ENCODE measurements around the gene FAM117A. TPM values are rescaled to one million over a fixed set of nuclear protein-coding genes. Genes with fewer than 3 reads are reported as not detected.
A peak's percentile ranks its signal among the peaks of the same experiment; 100 is the strongest.

The FAM117A gene
- total and polyA plus RNA-seq, 3 donors from 2014 or later, result 30.2 to 67.3 (median 38.1) TPM

DNA sequence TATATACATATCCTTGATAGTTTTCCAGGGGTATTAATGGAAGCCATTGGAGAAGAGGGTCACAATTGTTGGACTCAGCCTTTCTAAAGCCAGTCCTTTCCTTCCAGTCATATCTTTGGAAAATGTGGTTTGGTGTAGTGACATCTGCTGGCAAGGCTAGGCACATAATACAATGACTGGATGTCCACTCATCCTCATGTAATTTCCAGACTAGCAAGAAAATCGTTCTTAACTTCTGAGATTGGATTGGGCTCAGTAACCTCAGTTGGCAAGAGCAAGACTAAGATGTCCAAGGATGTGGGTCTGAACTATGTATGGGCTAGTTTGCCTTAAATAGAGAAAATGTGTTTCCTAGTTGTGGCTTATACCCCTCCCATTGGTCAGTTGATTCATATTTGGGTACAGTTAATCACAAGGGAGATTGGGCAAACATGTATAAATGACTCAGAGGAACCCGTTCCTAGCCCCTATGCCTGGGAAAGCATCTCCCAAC lies 15.9 kb upstream of the FAM117A start:
- H3K27me3 ChIP-seq, result no peaks in the 10 kb centered on the region
- no peaks in the 10 kb centered on the region for H3K36me3 ChIP-seq (ENCODE audit: low read depth, missing control alignments)
- H3K9me3 ChIP-seq, result no peaks in the 10 kb centered on the region
- 30 to 34% methylated on average over 2 of the region's 2 CpGs for WGBS, 2 donors
- no peak for TF ChIP-seq POLR2A (IDR thresholded peaks at IDR 0.05)
- TF ChIP-seq, protein P1, sequence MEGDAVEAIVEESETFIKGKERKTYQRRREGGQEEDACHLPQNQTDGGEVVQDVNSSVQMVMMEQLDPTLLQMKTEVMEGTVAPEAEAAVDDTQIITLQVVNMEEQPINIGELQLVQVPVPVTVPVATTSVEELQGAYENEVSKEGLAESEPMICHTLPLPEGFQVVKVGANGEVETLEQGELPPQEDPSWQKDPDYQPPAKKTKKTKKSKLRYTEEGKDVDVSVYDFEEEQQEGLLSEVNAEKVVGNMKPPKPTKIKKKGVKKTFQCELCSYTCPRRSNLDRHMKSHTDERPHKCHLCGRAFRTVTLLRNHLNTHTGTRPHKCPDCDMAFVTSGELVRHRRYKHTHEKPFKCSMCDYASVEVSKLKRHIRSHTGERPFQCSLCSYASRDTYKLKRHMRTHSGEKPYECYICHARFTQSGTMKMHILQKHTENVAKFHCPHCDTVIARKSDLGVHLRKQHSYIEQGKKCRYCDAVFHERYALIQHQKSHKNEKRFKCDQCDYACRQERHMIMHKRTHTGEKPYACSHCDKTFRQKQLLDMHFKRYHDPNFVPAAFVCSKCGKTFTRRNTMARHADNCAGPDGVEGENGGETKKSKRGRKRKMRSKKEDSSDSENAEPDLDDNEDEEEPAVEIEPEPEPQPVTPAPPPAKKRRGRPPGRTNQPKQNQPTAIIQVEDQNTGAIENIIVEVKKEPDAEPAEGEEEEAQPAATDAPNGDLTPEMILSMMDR (IDR thresholded peaks at IDR 0.05), result peak in 2 of 3 experiments; percentile 39 to 49
- H3K4me1 ChIP-seq, result peaks cover 16% of the 10 kb centered on the region
- no peak overlapping the region for H3K4me3 ChIP-seq
- DNase-seq, result peak; percentile 53
- intact Hi-C loops (cut with DNase I; ENCODE audit: low total_unique reads), result loop anchor here (5.0 to 10.0 kb wide), 2 partner anchors 72 to 205 kb away; partner anchors contain the start of genes NXPH3 and SLC35B1
- no peak overlapping the region for H3K27ac ChIP-seq

GRCh38 chr17:49779156-49779738 lies 15.3 kb upstream of the FAM117A start:
- no peak for TF ChIP-seq POLR2A (IDR thresholded peaks at IDR 0.05)
- no peak for DNase-seq
- 90 to 100% methylated on average over 2 of the region's 2 CpGs for WGBS, 2 donors
- no peak overlapping the region for H3K27ac ChIP-seq
- no peaks in the 10 kb centered on the region for H3K9me3 ChIP-seq
- H3K27me3 ChIP-seq, result no peaks in the 10 kb centered on the region
- H3K4me1 ChIP-seq, result peaks cover 16% of the 10 kb centered on the region
- H3K4me3 ChIP-seq, result no peak overlapping the region
- intact Hi-C loops (cut with DNase I; ENCODE audit: low total_unique reads), result loop anchor here (5.0 to 10.0 kb wide), 2 partner anchors 72 to 204 kb away; partner anchors contain the start of genes NXPH3 and SLC35B1
- H3K36me3 ChIP-seq (ENCODE audit: low read depth, missing control alignments), result no peaks in the 10 kb centered on the region

DNA sequence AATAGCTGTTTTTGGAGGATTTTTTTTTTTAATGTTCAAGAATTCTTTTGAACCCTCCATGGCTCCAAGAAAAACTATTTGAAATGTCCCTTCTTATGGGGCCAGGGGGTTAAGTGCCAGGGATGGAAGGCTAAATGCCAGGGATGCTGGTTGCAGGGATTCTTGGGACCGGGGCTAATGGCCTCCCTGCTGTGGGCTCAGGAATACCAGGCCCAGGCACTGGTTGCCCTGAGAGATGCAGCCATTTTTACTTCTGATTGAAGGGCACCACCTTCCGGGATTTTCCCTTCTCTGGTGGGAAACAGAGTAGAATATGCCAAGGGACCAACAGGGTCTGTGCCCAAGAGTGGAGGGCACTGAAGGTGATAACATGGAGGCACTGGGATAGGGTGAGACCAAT lies 13.6 kb upstream of the FAM117A start:
- H3K9me3 ChIP-seq, result no peaks in the 10 kb centered on the region
- WGBS, 2 donors, result 79 to 95% methylated on average over 2 of the region's 2 CpGs
- H3K36me3 ChIP-seq (ENCODE audit: low read depth, missing control alignments), result no peaks in the 10 kb centered on the region
- no peak for DNase-seq
- no peak overlapping the region for H3K27ac ChIP-seq
- H3K4me1 ChIP-seq, result peaks cover 16% of the 10 kb centered on the region
- no peaks in the 10 kb centered on the region for H3K27me3 ChIP-seq
- TF ChIP-seq, protein P1 (IDR thresholded peaks at IDR 0.05), result no peak
- TF ChIP-seq POLR2A (IDR thresholded peaks at IDR 0.05), result no peak
- H3K4me3 ChIP-seq, result no peak overlapping the region
- intact Hi-C loops (cut with DNase I; ENCODE audit: low total_unique reads), result loop anchor here (5.0 to 10.0 kb wide), 2 partner anchors 70 to 203 kb away; partner anchors contain the start of genes NXPH3 and SLC35B1

DNA sequence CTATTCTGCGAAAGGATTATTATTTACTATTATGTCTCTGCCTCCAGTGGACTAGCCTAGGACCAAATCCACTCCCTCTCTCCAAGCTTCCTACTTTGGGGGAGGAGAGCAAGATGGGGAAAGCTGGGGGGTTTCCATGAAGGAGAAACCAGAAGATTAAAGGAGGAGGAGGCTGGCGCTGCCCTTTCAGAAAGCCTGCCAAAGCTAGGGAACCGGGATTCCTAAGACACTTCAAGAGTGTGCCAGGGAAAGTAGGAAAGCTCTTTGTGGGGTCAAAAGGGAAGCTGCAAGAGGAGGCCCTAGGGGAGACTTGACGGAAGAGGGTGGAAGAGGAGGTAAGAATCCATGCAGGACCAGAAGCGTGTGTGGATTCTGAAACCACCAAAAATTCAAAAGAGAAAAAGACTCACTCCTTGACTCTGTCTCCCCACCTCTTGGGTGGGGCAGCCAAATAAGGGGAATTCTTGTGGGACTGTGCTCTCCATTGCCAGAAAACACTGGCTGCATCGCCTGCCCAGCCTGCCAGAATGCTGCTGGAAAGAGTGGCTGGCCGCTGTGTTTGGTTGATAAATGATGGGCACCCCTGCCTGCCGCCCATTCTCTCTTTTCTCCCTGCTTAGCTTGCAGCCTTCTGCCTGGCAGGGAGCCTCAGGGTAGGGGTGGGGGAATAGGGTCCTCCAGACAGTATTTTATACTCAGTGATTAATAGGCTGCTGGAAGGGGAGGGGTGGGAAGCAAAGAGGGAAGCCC lies 12.8 kb upstream of the FAM117A start:
- peaks cover 16% of the 10 kb centered on the region for H3K4me1 ChIP-seq
- WGBS, 2 donors, result 55 to 63% methylated on average over 8 of the region's 8 CpGs
- H3K36me3 ChIP-seq (ENCODE audit: low read depth, missing control alignments), result no peaks in the 10 kb centered on the region
- peak; percentile 32 for DNase-seq
- intact Hi-C loops (cut with DNase I; ENCODE audit: low total_unique reads), result loop anchor here (5.0 to 10.0 kb wide), 2 partner anchors 69 to 202 kb away; partner anchors contain the start of genes NXPH3 and SLC35B1
- peak overlapping the region in 1 of 2 donors; percentile 55 for H3K27ac ChIP-seq
- no peaks in the 10 kb centered on the region for H3K9me3 ChIP-seq
- TF ChIP-seq, protein P1 (IDR thresholded peaks at IDR 0.05), result no peak
- TF ChIP-seq POLR2A (IDR thresholded peaks at IDR 0.05), result no peak
- H3K27me3 ChIP-seq, result no peaks in the 10 kb centered on the region
- no peak overlapping the region for H3K4me3 ChIP-seq
